Right renal pelvis (tissue), 4 donors: Measurements from ENCODE around the gene C1orf21. TPM values are rescaled to one million over a fixed set of nuclear protein-coding genes. Genes with fewer than 3 reads are reported as not detected.

Source experiments
- DNase-seq, 4 donors: peaks; one replicate each; pipeline ENCODE4 v3.0.0-alpha.2; 2013; ENCODE audit warnings: low read depth in 4 of 4, low spot score in 3 of 4, missing footprints in 1 of 4
- polyA plus RNA-seq, 4 donors: library from polyadenylated mRNA; unstranded; fragments of 120-200 nt; gene quantifications; one replicate each; pipeline ENCODE4 v1.2.1, GENCODE V29; 2013; ENCODE audit not compliant: insufficient read length in 4 of 4

The C1orf21 gene
- polyA plus RNA-seq, 4 donors, result 38.0 to 44.9 (median 40.7) TPM

- DNase-seq, result no peak
Observed at GRCh38 chr1:184442260-184442659, 55.4 kb downstream of the C1orf21 start.

GRCh38 chr1:184443201-184443600 lies 56.4 kb downstream of the C1orf21 start:
- no peak for DNase-seq

GRCh38 chr1:184443624-184444023 lies 56.8 kb downstream of the C1orf21 start:
- DNase-seq, result no peak

GRCh38 chr1:184445997-184446396 lies 59.2 kb downstream of the C1orf21 start:
- no peak for DNase-seq

GRCh38 chr1:184447651-184448185 lies 60.9 kb downstream of the C1orf21 start:
- DNase-seq, result no peak

- DNase-seq, result no peak
Observed at GRCh38 chr1:184449916-184450315, 63.1 kb downstream of the C1orf21 start.

GRCh38 chr1:184455786-184456185 lies 69.0 kb downstream of the C1orf21 start:
- DNase-seq, result no peak

GRCh38 chr1:184456189-184456588 lies 69.4 kb downstream of the C1orf21 start:
- no peak for DNase-seq

GRCh38 chr1:184457500-184457899 lies 70.7 kb downstream of the C1orf21 start:
- DNase-seq, result no peak

GRCh38 chr1:184461321-184461720 lies 74.5 kb downstream of the C1orf21 start:
- no peak for DNase-seq

GRCh38 chr1:184462155-184462554 lies 75.3 kb downstream of the C1orf21 start:
- no peak for DNase-seq

GRCh38 chr1:184462990-184463389 lies 76.2 kb downstream of the C1orf21 start:
- no peak for DNase-seq

- no peak for DNase-seq
Observed at GRCh38 chr1:184463680-184464079, 76.9 kb downstream of the C1orf21 start.

GRCh38 chr1:184464757-184465156 lies 77.9 kb downstream of the C1orf21 start:
- no peak for DNase-seq

- no peak for DNase-seq
Observed at GRCh38 chr1:184465489-184466146, 78.8 kb downstream of the C1orf21 start.

GRCh38 chr1:184467295-184467694 lies 80.5 kb downstream of the C1orf21 start:
- DNase-seq, result no peak

GRCh38 chr1:184469396-184469795 lies 82.6 kb downstream of the C1orf21 start:
- DNase-seq, result no peak

- DNase-seq, result no peak
Observed at GRCh38 chr1:184471686-184472085, 84.9 kb downstream of the C1orf21 start.

- DNase-seq, result no peak
Observed at GRCh38 chr1:184472136-184472535, 85.3 kb downstream of the C1orf21 start.

- DNase-seq, result no peak
Observed at GRCh38 chr1:184473176-184473966, 86.5 kb downstream of the C1orf21 start.

GRCh38 chr1:184476187-184476586 lies 89.4 kb downstream of the C1orf21 start:
- DNase-seq, result no peak
